Hematopoietic multipotent progenitor cell treated with erythropoietin and hydrocortisone succinate and interleukin-3 and kit ligand, for 4 days (in vitro differentiated cells): Measurements from ENCODE around the gene ICAM3.
A peak's percentile ranks its signal among the peaks of the same experiment; 100 is the strongest.

Experiments used
- DNase-seq: peaks from one replicate; pipeline ENCODE4 v3.0.0-alpha.2; 2015

Gene ICAM3

GRCh38 chr19:10290357-10290875 is 49.0 kb downstream of the ICAM3 start:
- peak; percentile 53 for DNase-seq

- DNase-seq = peak; percentile 88
These were observed 49.5 kb downstream of the ICAM3 start, which contains the start of gene ICAM5 for GRCh38 chr19:10289836-10290356. TSS of gene ICAM5 (plus strand) at chr19:10289952. CDS start at chr19:10290044, 92 bp downstream.

- peak; percentile 95 for DNase-seq
These were observed 50.1 kb downstream of the ICAM3 start for GRCh38 chr19:10289167-10289835.

- DNase-seq = peak; percentile 97
These were observed 50.7 kb downstream of the ICAM3 start for GRCh38 chr19:10288662-10289166.

- peak; percentile 97 for DNase-seq
These were observed 52.4 kb downstream of the ICAM3 start, which contains the start of gene ICAM4 for GRCh38 chr19:10286803-10287737. TSS of gene ICAM4 (plus strand) at chr19:10286955. CDS start at chr19:10287013, 58 bp downstream.

- peak; percentile 41 for DNase-seq
These were observed 54.0 kb downstream of the ICAM3 start for GRCh38 chr19:10285393-10285792.

- DNase-seq = no peak
These were observed 54.5 kb downstream of the ICAM3 start for GRCh38 chr19:10284960-10285278.

GRCh38 chr19:10284065-10284959 is 55.1 kb downstream of the ICAM3 start:
- no peak for DNase-seq
